ENCODE data around the gene TXNIP. TPM values are rescaled to one million over a fixed set of nuclear protein-coding genes. Genes with fewer than 3 reads are reported as not detected.

Gene TXNIP
- total and polyA plus RNA-seq, 2 experiments from 2014 or later = 22.8 to 29.1 TPM

GRCh38 chr1:145958734-145959133 lies 37.6 kb downstream of the TXNIP start (continued):
- TF ChIP-seq, protein P1, sequence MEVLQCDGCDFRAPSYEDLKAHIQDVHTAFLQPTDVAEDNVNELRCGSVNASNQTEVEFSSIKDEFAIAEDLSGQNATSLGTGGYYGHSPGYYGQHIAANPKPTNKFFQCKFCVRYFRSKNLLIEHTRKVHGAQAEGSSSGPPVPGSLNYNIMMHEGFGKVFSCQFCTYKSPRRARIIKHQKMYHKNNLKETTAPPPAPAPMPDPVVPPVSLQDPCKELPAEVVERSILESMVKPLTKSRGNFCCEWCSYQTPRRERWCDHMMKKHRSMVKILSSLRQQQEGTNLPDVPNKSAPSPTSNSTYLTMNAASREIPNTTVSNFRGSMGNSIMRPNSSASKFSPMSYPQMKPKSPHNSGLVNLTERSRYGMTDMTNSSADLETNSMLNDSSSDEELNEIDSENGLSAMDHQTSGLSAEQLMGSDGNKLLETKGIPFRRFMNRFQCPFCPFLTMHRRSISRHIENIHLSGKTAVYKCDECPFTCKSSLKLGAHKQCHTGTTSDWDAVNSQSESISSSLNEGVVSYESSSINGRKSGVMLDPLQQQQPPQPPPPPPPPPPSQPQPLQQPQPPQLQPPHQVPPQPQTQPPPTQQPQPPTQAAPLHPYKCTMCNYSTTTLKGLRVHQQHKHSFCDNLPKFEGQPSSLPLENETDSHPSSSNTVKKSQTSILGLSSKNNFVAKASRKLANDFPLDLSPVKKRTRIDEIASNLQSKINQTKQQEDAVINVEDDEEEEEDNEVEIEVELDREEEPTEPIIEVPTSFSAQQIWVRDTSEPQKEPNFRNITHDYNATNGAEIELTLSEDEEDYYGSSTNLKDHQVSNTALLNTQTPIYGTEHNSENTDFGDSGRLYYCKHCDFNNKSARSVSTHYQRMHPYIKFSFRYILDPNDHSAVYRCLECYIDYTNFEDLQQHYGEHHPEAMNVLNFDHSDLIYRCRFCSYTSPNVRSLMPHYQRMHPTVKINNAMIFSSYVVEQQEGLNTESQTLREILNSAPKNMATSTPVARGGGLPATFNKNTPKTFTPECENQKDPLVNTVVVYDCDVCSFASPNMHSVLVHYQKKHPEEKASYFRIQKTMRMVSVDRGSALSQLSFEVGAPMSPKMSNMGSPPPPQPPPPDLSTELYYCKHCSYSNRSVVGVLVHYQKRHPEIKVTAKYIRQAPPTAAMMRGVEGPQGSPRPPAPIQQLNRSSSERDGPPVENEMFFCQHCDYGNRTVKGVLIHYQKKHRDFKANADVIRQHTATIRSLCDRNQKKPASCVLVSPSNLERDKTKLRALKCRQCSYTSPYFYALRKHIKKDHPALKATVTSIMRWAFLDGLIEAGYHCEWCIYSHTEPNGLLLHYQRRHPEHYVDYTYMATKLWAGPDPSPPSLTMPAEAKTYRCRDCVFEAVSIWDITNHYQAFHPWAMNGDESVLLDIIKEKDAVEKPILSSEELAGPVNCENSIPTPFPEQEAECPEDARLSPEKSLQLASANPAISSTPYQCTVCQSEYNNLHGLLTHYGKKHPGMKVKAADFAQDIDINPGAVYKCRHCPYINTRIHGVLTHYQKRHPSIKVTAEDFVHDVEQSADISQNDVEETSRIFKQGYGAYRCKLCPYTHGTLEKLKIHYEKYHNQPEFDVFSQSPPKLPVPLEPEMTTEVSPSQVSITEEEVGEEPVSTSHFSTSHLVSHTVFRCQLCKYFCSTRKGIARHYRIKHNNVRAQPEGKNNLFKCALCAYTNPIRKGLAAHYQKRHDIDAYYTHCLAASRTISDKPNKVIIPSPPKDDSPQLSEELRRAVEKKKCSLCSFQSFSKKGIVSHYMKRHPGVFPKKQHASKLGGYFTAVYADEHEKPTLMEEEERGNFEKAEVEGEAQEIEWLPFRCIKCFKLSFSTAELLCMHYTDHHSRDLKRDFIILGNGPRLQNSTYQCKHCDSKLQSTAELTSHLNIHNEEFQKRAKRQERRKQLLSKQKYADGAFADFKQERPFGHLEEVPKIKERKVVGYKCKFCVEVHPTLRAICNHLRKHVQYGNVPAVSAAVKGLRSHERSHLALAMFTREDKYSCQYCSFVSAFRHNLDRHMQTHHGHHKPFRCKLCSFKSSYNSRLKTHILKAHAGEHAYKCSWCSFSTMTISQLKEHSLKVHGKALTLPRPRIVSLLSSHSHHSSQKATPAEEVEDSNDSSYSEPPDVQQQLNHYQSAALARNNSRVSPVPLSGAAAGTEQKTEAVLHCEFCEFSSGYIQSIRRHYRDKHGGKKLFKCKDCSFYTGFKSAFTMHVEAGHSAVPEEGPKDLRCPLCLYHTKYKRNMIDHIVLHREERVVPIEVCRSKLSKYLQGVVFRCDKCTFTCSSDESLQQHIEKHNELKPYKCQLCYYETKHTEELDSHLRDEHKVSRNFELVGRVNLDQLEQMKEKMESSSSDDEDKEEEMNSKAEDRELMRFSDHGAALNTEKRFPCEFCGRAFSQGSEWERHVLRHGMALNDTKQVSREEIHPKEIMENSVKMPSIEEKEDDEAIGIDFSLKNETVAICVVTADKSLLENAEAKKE (CRISPR knock-in tag; IDR thresholded peaks at IDR 0.05) = no peak
- TF ChIP-seq EZH2phosphoT487 (IDR thresholded peaks at IDR 0.05; ENCODE audit: unreplicated experiment) = no peak

GRCh38 chr1:145957443-145958319 lies 38.7 kb downstream of the TXNIP start, which contains the start of gene LIX1L:
LIX1L (minus strand) TSS chr1:145958017; CDS start chr1:145957927, 90 bp downstream.
- H3K27me3 Mint-ChIP-seq (ENCODE audit: insufficient read depth, low read depth, poor library complexity) = peaks cover 57% of the 10 kb centered on the region
- peak; percentile 99 for DNase-seq (ENCODE audit: low spot score)
- TF ChIP-seq EZH2phosphoT487 (IDR thresholded peaks at IDR 0.05; ENCODE audit: unreplicated experiment) (no peak), EZH2 (IDR thresholded peaks at IDR 0.05; ENCODE audit: low read depth, unreplicated experiment) (peak; percentile 3), CREB1 (CRISPR knock-in tag; IDR thresholded peaks at IDR 0.05; ENCODE audit: low read depth) (0 out of 2 replicates have a peak, but pooled peaks have one; percentile 10), ZNF114 (CRISPR knock-in tag; IDR thresholded peaks at IDR 0.05) (no peak), STAT1 (IDR thresholded peaks at IDR 0.05; ENCODE audit: unreplicated experiment) (no peak), POLR2AphosphoS5 (IDR thresholded peaks at IDR 0.05; ENCODE audit: low read depth) (peak; percentile 49)
- Histone ChIP-seq H3K4me1 (ENCODE audit: insufficient read depth) (peaks cover 12% of the 10 kb centered on the region), H3K79me2 (replicated peaks; ENCODE audit: insufficient read depth) (no peaks in the 10 kb centered on the region), H3K4me3 (peak within 1 kb of the TSS; percentile 72), H3K27me3 (ENCODE audit: insufficient read depth) (peaks cover 84% of the 10 kb centered on the region), H3K9me2 (ENCODE audit: insufficient read depth) (no peaks in the 10 kb centered on the region), H2AFZ (peak within 1 kb of the TSS; percentile 94), H3K27ac (ENCODE audit: low read depth) (no peak within 1 kb of the TSS), H4K20me1 (replicated peaks; ENCODE audit: insufficient read depth) (no peaks in the 10 kb centered on the region), H3K36me3 (ENCODE audit: insufficient read depth) (no peaks in the 10 kb centered on the region), H3K4me2 (peak within 1 kb of the TSS; percentile 87), H3F3A (replicated peaks; ENCODE audit: low read depth) (no peaks in the 10 kb centered on the region; the same call in 1 of the 2 replicates)
- peaks cover 1% of the 10 kb centered on the region; the same call in 2 of the 3 replicates for H3K9me3 Mint-ChIP-seq
- H3K27ac Mint-ChIP-seq = no peak within 1 kb of the TSS
- H3K4me1 Mint-ChIP-seq = peaks cover 22% of the 10 kb centered on the region
- peak within 1 kb of the TSS; percentile 73 for H3K4me3 Mint-ChIP-seq
- no peaks in the 10 kb centered on the region; the same call in 2 of the 3 replicates for H3K36me3 Mint-ChIP-seq (ENCODE audit: low read depth)
- ATAC-seq = peak; percentile 80
